ENCODE measurements around the gene TBL1X.
"Not testable (repeated sequence)": the region's sequence is repeated elsewhere in the genome, so short reads cannot be mapped to it uniquely, and the experiment has no call there.

TBL1X gene

DNA sequence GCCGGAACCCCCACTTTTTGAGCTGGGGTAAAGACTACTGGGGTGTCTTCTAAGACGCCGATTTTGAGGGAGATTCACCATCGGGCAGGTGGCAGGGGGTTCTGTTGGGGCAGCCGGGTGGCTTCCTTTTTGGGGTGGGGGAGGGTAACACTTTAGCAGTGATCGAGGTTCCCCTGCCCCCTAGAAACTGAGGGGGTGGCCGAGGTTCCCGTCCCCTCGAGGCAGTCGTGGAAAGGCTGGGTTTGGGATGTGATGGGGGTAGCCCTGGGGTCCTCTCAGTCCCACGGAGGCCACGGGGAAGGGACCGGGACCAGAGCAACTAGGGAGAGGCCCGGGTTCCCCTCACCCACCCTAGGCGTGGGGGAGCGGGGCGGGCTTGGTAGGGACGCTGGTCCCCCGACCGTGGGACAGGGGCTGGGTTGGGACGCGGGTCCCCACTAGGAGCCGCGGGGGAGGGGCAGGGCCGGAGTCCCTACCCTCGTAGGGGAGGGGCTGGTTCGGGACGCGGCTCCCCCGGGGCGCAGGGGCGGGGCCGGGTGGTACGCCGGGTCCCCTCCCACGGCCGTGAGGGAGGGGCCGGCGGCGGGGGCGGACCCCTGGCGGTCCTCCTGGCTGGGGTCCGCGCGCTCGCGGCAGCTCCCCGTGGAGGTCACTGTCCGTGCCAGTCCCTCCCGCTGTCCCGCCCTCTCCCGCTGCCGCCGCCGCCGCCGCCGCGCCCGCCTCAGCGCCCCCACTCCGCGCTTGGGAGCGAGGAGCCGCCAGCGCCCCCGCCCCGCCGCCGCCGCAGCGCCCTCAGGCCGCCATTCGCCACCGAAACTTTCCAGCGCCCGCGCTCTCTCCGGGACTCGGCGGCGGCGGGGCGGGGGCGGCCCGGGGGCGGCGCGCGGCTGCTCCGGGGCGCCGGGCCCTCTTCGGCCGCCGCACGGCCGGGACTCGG is at the start of gene TBL1X:
TBL1X (plus strand) TSS at position 624 of the 937 bp plus-strand sequence. CDS start 188,529 bp downstream, outside the sequence.
- DNase-seq (ENCODE audit: low read depth) = no peak

DNA sequence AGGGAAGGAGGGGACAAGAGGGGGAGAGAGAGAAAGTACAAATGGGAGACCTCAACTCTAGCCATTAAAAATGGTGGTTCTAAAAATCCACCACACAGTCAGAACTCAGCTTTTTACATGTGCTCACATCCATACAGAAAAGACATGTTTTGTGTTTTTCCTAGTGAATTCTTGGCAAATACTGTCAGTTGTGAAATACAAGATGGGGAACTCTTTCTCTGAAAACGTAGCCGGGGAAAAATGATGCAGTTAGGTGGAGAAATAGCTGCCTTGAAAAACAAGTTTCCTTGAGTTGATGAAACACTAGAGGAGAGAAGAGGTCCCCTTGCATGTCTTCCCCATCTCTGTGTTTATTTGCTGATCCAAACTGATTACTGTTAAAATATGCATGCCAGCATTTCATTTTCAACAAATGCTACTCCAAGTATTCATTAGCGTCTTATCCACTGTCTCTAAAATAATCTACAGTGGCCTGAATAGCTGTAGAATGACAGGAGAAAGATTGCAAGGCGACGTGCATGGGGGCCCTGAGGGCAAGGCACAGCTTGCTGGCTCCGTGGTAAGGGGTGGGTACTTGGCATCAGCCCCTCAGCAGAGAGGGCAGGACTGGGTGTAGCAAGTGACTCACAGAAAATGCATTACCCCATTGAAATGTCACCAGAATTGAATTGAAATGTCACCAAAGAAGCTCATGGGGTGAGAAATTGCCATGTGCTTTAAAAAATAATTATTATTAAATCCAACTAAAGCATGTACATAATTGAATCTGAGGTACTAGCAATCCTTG is 48.1 kb upstream of the TBL1X start:
- no peak for DNase-seq (ENCODE audit: low read depth)

DNA sequence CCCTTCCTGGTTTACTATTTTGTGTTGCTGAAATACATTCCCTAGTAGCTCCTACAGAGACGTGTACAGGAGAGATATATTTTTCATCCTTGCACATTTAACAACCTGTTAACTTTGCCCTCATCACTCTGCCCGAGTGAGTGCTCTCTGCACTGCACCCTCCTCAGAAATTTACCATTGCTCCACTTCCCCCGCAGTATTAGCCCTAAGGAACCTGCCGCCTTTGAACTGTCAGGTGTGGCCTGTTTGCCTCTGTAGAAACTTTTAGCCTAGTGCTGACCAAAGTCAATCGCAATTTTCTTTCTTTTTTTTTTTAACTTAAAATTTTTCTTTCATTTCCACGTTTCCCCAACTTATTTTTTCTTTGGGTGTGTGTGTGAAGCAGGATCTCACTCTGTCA is 46.6 kb upstream of the TBL1X start:
- no peak for DNase-seq (ENCODE audit: low read depth)

DNA sequence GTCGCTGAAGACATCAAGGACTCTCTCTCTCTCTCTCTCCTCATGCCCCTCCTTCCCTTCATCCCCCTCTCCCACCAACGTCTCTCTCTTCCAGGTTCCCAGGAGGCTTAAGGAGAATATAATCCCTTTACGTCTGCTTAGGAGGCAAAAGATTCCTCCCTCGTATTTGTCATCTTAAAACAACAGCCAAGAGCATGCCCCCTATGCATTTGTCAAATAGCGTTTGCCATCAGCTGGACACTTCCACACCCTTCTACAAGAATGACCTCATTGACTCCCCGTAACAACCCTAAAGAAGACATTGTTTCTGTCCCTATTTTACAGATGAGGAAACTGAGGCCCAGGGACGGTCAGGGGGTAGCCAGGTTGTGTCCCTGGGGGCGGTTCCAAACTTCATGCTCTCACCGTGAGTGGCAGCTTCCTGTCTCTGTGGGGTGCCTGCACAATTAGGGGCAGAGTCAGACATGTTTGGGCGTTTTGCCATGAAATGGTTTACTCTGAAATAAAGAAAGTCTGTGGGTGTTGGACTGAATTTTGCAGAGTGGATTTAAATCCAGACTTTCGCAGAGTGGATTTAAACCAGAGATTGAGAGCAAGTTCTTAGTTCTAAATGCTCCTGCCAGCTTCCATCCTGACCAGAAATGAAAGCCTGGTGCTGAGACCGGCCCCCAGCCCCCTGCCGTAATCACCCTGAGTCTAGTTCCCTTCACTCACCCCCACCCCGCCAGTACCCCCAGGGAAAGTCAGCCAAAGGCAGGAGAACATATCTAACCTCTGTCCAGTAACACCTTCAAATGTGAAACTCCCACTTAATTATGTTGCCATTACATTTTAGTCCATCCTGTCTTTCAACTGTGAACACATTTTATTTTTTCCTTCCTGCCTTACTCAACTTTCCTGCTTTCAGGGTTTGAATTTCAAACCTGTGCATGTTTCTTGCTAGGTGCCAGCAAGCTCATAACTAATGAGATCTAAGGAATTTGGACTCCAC is 44.3 kb upstream of the TBL1X start:
- DNase-seq (ENCODE audit: low read depth) = no peak

DNA sequence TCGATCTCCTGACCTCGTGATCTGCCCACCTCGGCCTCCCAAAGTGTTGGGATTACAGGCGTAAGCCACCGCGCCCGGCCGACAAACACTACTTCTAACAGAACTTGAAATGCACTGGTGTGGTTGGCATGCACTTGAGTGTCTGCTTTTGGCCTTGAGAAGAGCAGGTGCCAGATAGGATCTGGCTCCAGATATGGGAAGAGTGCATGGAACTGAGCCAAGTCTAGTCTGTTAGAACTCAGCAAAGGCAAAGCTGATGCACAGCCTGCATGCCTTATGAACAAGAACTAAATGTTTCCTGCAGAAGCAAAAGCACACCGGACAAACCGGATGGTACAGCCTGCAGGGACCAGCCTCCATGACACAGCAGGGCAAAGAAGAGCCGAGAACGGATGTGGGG is 35.1 kb upstream of the TBL1X start:
- DNase-seq (ENCODE audit: low read depth) = no peak

DNA sequence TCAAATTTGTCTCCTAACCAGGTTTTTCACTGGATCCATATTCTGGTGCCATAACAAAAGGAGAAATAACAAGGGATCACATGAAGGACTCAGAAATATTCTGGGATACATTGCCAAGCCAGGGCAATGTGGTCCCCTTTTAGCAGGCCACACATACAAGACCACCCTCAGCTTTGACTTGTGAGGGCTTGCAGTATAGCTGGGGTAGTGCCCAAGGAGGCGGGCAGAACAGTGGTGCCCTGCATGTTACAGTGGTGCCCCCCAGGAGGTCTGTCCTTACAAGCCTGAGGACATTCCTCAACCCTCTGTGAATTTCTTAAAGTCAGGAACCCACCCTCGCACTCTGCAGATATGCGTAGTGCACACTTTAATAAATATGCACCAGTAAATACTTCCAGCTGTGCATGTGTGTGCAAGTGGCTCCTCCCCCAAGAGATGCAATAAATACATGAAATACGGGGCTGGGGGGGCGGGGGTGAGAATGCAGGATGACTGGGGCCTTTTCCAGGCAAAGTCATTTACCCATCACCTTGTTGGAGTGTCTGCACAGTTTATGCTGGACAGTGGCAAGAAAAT is 34.4 kb upstream of the TBL1X start:
- no peak for DNase-seq (ENCODE audit: low read depth)

DNA sequence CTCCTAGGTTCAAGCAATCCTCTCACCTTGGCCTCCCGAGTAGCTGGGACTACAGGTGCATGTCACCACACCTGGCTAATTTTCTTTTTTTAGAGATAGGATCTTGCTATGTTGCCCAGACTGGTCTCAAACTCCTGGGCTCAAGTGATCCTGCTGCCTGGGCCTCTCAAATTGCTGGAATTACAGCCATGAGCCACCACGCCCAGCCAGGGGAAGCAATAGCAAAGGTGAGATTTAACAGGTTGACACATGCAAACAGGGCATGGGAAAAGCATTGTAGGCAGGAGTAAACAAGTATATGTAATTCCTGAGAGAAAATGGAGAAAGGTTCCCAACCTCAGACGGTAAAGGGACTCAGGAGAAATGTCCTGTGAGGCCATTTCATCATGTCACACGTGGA is 33.6 kb upstream of the TBL1X start:
- no peak for DNase-seq (ENCODE audit: low read depth)

DNA sequence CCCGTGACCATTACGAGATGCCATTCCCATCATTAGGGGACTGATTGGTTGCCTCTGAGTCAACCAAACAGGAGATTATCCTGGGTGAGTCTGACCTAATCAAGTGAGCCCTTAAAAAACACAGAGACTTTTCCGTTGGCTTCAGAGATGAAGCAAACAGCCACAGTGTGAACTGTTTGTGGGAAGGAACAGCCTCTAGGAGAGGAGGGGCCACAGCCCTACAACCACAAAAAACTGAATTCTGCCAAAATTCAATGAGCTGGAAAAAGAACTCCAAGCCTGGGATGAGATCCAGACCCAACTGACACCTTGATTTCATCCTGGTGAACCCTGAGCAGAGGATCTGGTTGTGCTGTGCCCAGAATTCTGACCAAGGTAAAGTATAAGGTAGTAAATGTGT is 31.3 kb upstream of the TBL1X start:
- no peak for DNase-seq (ENCODE audit: low read depth)

DNA sequence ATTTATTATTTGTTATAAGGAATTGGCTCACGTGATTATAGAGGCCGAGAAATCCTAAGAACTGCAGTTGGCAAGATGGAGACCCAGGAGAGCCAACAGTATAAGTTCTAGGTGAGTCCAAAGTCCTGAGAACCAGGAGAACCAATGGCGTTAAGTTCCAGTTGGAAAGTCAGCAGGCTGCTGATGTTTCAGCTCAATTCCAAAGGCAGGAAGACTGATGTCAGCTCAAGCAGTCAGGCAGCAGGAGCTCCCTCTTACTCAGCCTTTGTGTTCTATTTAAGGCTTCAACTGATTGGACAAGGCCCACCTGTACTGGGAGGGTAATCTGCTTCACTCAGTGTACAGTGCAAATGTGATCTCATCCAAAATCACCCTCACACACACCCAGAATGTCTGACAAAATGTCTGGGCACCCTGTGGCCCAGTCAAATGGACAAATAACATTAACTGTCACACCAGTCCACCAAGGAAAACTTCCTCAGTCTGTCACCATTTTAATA is 30.8 kb upstream of the TBL1X start:
- DNase-seq (ENCODE audit: low read depth) = no peak

DNA sequence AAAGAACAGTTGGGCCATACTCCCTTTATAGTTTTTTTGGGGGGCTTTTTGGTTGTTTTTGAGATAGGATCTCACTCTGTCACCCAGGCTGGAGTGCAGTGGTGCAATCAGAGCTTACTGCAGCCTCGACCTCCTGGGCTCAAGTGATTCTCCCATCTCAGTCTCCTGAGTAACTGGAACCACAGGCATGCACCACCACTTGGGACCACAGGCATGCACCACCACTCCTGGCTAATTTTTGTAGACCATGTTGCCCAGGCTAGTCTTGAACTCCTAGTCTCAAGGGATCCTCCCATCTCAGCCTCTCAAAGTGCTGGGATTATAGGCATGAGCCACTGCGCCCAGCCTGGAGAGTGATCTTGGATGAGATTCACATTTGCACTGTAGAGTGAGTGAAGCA is 29.8 kb upstream of the TBL1X start:
- DNase-seq (ENCODE audit: low read depth) = not testable (repeated sequence)

DNA sequence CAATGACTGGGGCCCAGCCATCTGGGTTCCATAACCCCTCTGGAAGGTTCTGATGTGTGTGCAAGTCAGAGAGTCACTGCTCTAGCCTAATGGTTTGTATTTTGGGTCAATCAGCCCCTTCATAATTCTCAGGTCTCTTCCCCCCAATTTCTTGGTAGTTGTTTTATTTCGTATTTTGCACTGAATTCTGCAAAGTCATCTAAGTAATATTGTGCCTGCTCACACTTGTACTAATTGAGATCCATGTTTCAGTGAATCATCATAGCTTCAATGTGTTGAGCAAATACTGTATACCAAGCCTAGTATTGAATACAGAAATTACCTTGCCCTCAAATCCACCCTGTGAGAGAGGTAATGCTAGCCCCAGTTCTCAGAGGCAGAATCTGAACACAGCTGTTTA is 28.0 kb upstream of the TBL1X start:
- no peak for DNase-seq (ENCODE audit: low read depth)

DNA sequence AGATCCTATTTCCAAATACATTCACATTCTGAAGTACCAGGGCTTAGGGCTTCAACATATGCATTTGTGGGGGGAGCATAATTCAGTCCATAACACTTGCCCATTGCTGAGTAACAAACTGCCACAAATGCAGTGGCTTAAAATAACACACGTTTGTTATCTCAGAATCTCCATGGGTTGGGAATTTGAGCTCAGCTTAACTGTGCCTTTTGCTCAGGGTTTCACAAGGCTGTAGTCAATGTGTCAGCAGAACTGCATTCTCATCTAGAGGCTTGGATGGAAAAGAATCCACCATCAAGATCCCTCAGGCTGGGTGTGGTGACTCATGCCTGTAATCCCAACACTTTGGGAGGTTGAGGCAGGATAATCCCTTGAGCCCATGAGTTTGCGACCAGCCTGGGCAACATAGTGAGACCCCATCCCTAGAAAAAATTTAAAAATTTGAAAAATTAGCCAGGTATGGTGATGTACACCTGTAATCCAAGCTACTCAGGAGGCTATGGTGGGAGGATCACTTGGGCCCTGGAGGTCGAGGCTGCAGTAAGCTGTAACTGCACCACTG is 25.8 kb upstream of the TBL1X start:
- DNase-seq (ENCODE audit: low read depth) = no peak

DNA sequence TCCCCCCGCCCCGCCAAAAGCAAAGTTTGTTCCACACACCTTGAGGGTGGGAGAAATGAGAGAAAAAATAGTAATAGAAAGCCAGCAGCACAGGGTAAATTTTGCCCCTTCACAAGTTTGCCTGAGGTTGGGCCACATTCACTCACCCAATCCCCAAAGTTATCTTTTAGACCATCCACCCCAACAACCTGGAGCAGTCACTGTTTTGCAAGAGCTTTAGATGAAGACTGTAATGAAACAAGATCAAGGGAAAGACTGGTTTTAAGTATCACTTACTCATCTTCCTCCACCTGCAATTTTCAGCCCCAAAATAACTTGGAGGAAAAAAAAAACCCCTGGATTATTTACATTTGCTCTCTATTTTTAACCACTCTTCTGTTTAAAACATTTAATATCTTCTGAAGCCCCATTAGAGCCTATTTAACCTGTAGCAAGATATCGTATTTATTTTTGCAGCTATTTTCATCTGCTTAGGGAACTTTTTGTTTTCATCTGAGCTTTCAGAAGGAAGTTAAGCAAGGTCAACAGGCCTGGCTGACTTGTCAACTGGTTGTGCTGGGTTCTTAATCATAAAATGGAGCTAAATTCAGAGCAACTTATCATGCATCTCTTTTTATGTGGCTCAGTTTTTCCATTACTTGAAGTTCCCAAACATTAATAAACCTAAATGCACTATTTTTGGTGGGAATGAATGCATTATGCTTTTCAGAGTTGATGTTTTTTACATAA is 24.6 kb upstream of the TBL1X start:
- DNase-seq (ENCODE audit: low read depth) = no peak

DNA sequence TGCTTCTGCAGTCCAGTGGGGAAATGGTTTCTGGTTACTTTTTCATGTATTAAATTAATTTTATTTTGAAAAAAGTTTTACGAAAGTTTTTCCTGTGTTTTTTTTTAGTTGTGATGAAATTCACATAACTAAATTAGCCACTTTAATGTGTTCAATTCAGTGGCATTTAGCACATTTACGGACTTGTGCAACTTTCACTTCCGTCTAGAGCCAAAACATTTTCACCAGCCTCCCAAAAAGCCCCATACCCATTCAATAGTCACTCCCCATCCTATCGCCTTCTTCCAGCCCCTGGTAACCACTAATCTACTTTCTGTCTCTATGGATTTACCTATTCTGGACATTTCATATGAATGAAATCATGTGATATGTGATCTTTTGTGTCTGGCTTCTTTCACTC is 22.8 kb upstream of the TBL1X start:
- DNase-seq (ENCODE audit: low read depth) = no peak

DNA sequence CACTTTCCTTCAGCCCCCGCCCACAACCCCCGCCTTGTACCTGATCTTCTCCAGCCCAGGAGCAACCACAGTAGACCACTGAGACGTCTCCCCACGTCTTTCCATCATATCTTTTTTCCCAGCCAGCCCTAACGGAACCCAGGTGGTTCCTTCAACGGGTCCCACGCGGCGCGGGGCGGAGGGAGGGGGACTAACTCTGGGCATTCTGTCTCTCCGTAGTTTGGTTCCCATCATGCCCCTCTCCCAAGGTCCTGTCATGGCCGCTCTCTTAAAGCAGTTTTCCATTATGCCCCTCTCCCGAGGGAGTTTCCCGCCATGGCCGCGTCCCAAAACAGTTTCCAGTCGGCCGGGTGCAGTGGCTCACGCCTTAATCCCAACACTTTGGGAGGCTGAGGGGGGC is 21.5 kb upstream of the TBL1X start:
- no peak for DNase-seq (ENCODE audit: low read depth)

DNA sequence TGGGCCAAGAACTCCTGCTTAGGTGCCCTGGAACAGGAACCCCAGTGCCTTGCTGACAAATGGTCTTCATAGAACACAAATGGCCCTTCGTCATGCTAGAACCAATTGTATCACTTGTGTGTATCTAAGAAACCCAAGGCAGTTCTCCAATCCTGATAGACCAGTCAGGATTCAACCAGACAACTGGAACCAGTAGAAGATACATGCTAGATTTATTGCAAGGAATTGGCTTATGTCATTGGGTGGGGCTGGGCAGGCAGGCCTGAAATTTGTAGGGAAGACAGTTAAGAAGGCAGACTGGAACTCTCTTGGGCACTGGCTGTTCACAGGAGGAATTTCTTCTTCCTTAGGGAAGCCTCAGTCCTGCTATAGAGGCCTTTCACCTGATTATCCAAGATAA is 17.0 kb upstream of the TBL1X start:
- DNase-seq (ENCODE audit: low read depth) = no peak

DNA sequence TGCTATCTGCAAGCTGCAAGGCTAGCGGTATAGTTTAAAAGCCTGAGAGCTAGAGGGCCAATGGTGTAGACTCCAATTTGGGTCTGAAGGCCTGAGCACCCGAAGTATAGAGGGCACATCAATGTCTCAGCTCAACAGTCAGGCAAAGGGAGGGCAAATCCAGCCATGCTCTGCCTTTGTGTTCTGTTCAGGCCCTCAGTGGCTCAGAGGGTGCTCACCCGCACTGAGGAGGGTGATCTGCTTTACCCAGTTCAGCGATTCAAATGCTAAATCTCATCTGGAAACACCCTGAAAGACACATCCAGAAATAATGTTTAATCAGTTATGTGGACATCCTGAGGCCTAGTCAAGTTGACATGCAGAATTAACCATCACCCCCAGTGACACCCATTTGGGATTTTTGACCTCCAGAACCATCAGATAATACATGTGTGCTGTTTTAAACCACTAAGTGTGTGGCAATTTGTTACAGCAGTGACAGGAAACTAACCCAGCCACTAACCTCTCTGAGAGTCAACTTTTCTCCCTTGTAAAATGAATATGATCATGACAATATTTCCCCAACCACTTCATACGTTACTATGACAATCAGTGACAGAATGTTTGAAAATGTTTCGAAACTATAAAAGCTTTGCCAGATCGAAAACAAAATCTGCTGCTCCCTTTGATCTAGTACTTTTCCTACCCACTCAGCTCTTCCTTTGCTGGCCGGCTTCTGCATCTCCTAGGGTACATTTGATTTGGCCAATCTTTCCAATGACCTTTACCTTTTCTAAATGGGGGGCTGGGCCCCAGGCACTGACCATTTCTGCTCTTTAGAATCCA is 8.4 kb upstream of the TBL1X start:
- DNase-seq (ENCODE audit: low read depth) = no peak

DNA sequence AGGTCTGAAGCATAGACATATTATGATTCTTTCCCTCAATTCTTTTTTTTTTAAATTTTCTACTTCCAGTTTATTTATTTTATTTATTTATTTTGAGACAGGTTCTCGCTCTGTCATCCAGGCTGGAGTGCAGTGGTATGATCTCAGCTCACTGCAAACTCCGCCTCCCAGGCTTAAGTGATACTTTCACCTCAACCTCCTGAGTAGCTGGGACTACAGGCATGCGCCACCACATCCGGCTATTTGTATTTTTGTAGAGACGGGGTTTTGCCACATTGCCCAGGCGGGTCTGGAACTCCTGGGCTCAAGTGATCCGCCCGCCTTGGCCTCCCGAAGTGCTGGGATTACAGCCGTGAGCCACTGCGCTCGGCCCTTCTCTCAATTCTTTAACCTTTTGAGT is 6.8 kb upstream of the TBL1X start:
- DNase-seq (ENCODE audit: low read depth) = not testable (repeated sequence)

DNA sequence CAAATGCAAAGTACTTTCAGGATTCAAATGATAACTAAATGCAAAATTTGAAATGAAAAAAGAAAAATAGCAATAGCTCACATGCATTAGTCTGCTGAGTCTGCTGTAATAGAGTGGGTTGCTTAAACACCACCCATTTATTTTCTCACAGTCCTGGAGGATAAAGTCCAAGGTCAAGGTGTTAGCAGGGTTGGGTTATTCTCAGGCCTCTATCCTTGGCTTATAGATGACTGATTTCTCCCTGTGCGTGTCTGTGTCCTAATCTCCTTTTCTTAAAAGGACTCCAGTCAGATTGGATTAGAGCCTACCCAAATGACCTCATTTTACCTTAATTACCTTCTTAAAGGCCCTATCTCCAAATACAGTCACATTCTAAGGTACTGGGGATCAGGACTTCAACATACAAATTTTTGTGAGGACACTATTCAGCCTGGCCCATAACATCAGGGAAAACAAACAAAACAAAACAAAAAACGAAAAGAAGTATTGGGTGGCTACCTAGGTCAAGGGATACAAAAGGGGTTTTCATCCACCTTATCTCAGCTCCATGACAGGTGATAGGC is 6.3 kb upstream of the TBL1X start:
- DNase-seq (ENCODE audit: low read depth) = no peak

Measured in HS-5 (cell line).